Endothelial cell (in vitro differentiated cells): ENCODE results near the gene TTC13. TPM values are rescaled to one million over a fixed set of nuclear protein-coding genes. Genes with fewer than 3 reads are reported as not detected.

Source experiments
- DNase-seq: peaks from one replicate; pipeline ENCODE4 v3.0.0; 2021; ENCODE audit warnings: low spot score
- H3K27ac Mint-ChIP-seq: one replicate; pipeline ENCODE4 v1.8.0; 2021; ENCODE audit warnings: mixed read lengths, inconsistent platforms; ENCODE audit not compliant: unreplicated experiment
- H3K27me3 Mint-ChIP-seq: one replicate; pipeline ENCODE4 v1.8.0; 2021; ENCODE audit warnings: mild to moderate bottlenecking, moderate library complexity, mixed read lengths, inconsistent platforms; ENCODE audit not compliant: unreplicated experiment
- H3K36me3 Mint-ChIP-seq: one replicate; pipeline ENCODE4 v1.8.0; 2021; ENCODE audit warnings: mild to moderate bottlenecking, low read depth, mixed read lengths, inconsistent platforms; ENCODE audit not compliant: unreplicated experiment
- H3K4me1 Mint-ChIP-seq: one replicate; pipeline ENCODE4 v1.8.0; 2021; ENCODE audit warnings: mild to moderate bottlenecking, mixed read lengths, inconsistent platforms; ENCODE audit not compliant: unreplicated experiment
- H3K4me3 Mint-ChIP-seq: one replicate; pipeline ENCODE4 v1.8.0; 2021; ENCODE audit warnings: mild to moderate bottlenecking, mixed read lengths, inconsistent platforms; ENCODE audit not compliant: unreplicated experiment
- H3K9me3 Mint-ChIP-seq: one replicate; pipeline ENCODE4 v1.8.0; 2021; ENCODE audit warnings: mixed read lengths, inconsistent platforms; ENCODE audit not compliant: unreplicated experiment
- CTCF ChIP-seq: fragments of 200-600 bp; sonication (generic); IDR thresholded peaks from one replicate; pipeline ENCODE4 v1.5.0; 2021; ENCODE audit warnings: antibody characterized with exemption; ENCODE audit not compliant: unreplicated experiment
- total RNA-seq: library from RNA; stranded (reverse); fragmentation: NEBNext Ultra II Directional; extraction: Animal tissue kit (Norgen Biotek cat#: 25700); gene quantifications from one replicate; pipeline ENCODE4 v1.2.1, GENCODE V29; 2021; ENCODE audit not compliant: unreplicated experiment

TTC13 gene
- total RNA-seq, 1 donor from 2014 or later: 62.5 TPM

- H3K9me3 Mint-ChIP-seq: no peaks in the 10 kb centered on the region
- H3K4me1 Mint-ChIP-seq: peaks cover 5% of the 10 kb centered on the region
- H3K4me3 Mint-ChIP-seq: no peak overlapping the region
- no peaks in the 10 kb centered on the region for H3K36me3 Mint-ChIP-seq
- DNase-seq: no peak
- H3K27me3 Mint-ChIP-seq: peaks cover 4% of the 10 kb centered on the region
- H3K27ac Mint-ChIP-seq: no peak overlapping the region
- no peak for TF ChIP-seq CTCF
Measured at GRCh38 chr1:230879778-230880177, 98.9 kb downstream of the TTC13 start.

GRCh38 chr1:230878591-230878990, 100.1 kb downstream of the TTC13 start:
- no peaks in the 10 kb centered on the region for H3K27me3 Mint-ChIP-seq
- H3K36me3 Mint-ChIP-seq: no peaks in the 10 kb centered on the region
- peaks cover 5% of the 10 kb centered on the region for H3K4me1 Mint-ChIP-seq
- H3K4me3 Mint-ChIP-seq: no peak overlapping the region
- H3K9me3 Mint-ChIP-seq: no peaks in the 10 kb centered on the region
- DNase-seq: no peak
- TF ChIP-seq CTCF: no peak
- H3K27ac Mint-ChIP-seq: no peak overlapping the region

- no peak for DNase-seq
- H3K9me3 Mint-ChIP-seq: no peaks in the 10 kb centered on the region
- TF ChIP-seq CTCF: no peak
- H3K36me3 Mint-ChIP-seq: no peaks in the 10 kb centered on the region
- H3K4me3 Mint-ChIP-seq: no peak overlapping the region
- peaks cover 4% of the 10 kb centered on the region for H3K4me1 Mint-ChIP-seq
- no peak overlapping the region for H3K27ac Mint-ChIP-seq
- no peaks in the 10 kb centered on the region for H3K27me3 Mint-ChIP-seq
Measured at GRCh38 chr1:230877924-230878590, 100.6 kb downstream of the TTC13 start.

GRCh38 chr1:230877146-230877923, 101.3 kb downstream of the TTC13 start:
- Mint-ChIP-seq H3K27ac (no peak overlapping the region), H3K9me3 (no peaks in the 10 kb centered on the region), H3K4me3 (no peak overlapping the region), H3K4me1 (no peaks in the 10 kb centered on the region), H3K27me3 (no peaks in the 10 kb centered on the region), H3K36me3 (no peaks in the 10 kb centered on the region)
- no peak for DNase-seq
- TF ChIP-seq CTCF: no peak

GRCh38 chr1:230876660-230877059, 102.0 kb downstream of the TTC13 start:
- Mint-ChIP-seq H3K4me3 (no peak overlapping the region), H3K36me3 (no peaks in the 10 kb centered on the region), H3K27me3 (no peaks in the 10 kb centered on the region), H3K27ac (no peak overlapping the region), H3K9me3 (no peaks in the 10 kb centered on the region), H3K4me1 (no peaks in the 10 kb centered on the region)
- no peak for TF ChIP-seq CTCF
- DNase-seq: no peak
